CD4-positive, alpha-beta T cell treated with Interferon alpha-2 for 1 hour (primary cell): ENCODE measurements around the gene P2RX3.
"Not testable (repeated sequence)": the region's sequence is repeated elsewhere in the genome, so short reads cannot be mapped to it uniquely, and the experiment has no call there.

Experiments
- DNase-seq, 2 donors: peaks; one replicate each; pipeline ENCODE4 v3.0.0-alpha.2; 2020 to 2022

Gene P2RX3

DNA sequence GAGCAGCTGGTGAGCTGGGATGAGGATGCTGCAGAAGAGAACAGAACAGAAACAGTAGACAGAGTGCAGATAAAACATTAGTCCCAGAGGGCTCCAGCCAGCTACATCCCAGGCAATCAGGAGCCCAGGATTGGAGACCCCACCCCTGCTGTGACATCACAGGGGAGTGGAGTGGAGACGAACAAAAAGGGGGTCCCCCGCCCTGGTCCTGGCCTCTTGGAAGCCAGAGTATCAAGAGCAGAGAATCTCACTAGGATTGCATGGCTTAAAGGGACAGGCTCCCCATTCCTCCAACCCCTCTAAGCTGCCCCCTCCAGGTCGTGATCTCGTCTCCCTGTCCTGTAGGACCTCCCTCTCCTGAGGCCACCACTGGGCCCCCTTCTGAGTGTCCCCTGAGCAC, at the start of gene P2RX3:
P2RX3 (plus strand) TSS at position 211 of the 400 bp plus-strand sequence. CDS start 199 bp downstream, outside the sequence.
- no peak for DNase-seq

- DNase-seq: no peak
Observed at GRCh38 chr11:57288771-57289579, 49.2 kb upstream of the P2RX3 start.

- DNase-seq: no peak
Observed at GRCh38 chr11:57290288-57290687, 47.9 kb upstream of the P2RX3 start.

DNA sequence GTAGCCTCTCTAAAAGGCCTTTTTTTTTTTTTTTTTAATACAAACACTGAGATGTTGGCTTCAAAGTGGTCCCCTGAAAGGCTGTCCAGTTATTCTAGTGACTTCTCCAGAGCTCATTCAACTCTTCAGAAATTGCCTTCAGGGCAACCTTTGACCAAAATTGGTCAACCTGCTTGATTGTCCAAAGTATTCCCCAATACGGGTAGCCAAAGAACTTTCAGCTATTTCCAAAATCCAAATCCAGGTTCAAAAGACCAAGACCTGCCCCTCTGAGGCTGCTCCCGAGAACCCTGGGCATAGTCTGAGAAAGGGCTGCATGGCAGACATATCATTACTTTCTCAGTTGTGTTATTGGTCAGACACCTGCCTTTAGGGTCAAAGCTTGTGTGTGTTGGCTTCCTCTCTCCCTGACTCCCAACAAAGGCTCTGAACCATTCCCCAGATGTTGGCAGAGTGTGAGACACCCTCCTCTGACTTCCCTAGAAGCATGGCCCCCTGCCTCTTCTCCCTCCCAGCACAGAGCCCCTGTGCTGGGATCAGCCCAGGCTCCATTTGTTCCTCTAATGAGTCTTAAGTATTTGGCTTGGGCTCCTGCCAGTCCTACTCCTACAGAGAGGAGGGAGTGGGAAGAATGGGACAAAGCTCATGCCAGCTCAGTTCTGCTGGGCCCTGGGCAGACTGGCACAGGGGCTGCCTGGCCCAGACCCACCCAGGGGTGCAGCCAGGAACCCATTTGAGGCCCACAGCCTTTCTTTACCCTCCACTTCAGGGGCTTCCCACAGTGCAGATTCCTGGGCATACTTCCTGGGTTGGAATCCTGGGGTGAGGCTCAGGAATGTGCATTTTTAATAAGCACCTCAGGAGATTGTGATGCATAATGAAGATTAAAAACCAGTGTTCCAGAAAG, 43.7 kb upstream of the P2RX3 start:
- no peak for DNase-seq

DNA sequence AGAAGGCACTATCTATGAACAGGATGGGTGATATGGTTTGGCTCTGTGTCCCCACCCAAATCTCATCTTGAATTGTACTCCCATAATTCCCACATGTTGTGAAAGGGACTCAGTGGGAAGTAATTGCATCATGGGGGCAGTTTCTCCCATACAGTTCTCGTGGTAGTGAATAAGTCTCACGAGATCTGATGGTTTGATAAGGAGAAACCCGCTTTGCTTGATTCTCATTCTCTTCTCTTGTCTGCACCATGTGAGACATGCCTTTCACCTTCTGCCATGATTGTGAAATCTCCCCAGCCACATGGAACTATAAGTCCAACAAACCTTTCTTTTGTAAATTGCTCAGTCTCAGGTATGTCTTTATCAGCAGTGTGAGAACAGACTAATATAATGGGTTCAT, 41.9 kb upstream of the P2RX3 start:
- not testable (repeated sequence) for DNase-seq

DNA sequence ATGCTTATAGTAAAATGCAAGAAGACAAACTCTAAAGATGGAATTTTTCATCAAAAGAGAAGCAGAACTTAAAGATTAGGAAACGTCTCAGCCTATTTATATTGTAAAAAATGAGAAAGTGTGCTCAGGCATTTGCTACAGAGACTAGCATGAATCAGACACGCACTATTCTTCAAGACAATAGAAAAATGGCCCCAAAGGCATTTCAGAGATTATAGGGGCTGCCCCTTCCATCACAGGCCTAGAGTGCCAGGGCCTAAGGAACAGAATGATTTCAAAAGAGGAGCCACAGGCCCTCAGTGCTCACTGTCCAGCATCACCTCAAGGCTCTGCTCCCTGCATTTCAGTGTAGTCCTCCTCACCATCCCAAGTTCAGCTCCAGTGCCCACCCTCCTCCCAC, 40.9 kb upstream of the P2RX3 start:
- no peak for DNase-seq

GRCh38 chr11:57299150-57299737, 38.9 kb upstream of the P2RX3 start:
- DNase-seq: no peak

- DNase-seq: no peak
Observed at GRCh38 chr11:57300785-57301184, 37.4 kb upstream of the P2RX3 start.

DNA sequence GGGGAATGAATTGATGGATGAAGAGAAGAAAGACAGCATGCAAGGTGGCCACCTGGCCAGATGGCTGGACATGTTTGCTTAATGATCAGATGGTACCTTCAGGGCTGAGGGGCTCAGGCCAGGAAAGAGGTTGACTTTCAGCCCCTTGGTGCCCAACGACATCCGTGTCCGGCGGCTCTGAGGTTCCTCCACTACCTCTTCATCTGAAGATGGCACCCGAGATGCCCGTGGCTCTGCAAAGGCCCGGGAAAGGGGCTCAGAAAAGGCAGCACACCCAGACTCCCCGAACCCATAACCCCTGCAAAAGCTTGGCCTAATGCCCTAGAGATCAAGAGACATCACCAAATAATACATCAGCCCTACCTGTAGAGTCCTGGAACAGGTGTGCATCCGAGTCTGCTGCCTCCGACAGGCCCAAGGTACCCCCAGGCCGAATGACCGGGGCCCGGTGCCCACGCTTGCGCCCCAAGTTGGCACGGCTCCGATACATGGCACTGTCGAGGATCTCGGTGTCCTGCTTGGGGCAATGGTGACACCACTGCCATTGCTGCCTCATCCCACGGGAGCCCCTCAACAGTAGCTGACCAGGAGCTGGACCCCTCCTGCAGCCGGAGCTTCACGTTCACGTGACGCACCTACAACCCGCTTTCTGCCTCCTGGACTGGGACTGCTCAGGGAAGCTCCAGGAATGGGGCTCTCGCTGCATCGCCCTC, 36.3 kb upstream of the P2RX3 start:
- no peak for DNase-seq

GRCh38 chr11:57302489-57302888, 35.7 kb upstream of the P2RX3 start:
- no peak for DNase-seq

DNA sequence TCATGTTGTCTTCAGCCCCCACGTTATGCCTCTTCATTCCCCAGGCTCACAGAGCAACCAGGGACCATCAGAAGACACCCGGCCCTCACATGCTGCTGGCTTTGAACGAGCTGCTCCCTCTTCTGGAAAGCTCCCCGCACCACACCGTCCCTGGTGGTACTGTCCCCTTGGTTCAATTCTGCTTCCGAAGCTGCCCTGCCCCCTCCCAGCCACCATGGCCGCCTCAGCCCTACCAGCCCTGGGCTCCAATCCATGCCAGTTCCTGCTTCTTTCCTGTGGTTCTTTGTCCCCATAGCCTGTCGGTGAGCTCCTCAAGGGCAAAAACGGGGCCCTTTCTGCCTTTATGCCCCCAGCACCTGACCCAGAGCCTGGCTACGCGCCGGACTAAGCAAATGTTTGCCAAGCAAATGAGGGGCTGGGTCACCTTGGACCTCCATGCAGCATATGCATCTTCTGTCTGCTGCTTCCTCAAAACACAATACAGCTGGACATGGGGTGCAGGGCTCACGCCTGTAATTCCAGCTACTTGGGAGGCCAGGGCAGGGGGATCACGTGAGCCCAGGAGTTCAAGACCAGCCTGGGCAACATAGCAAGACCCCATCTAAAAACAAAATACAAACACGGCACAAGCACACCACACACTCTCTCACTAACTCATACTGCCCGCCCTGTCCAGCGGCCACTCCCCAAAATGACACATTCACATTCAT, 34.7 kb upstream of the P2RX3 start:
- DNase-seq: no peak

DNA sequence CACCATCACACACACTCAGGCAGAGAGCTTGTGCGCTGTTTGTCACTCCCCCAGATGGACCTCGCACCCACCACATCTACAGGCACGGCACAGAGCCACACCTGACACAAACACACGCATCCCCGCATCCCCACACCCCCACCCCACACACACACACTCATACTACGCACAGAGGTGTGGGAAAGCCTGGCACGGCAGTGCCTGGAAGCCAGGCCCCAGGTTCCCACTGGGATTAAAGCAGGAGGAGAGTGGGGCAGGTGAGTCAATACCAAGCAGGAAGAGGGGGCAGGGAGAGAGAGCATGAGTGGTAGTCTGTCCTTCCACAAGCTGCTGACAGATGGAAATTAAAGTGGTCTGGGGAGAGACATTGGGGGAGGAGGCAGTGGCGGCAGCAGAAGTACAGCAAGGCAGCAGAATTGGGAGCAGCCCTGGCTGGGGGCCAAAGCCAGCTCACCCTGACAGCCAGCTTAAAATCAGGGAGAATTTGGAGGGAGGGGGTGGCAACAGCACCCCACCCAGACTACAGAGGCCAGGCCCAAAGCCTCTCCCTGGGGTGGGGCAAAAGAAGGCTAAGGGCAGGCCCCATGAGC, 34.1 kb upstream of the P2RX3 start:
- no peak for DNase-seq

- DNase-seq: no peak
Observed at GRCh38 chr11:57305523-57305922, 32.6 kb upstream of the P2RX3 start.

- DNase-seq: no peak
Observed at GRCh38 chr11:57306161-57306876, 31.8 kb upstream of the P2RX3 start.

DNA sequence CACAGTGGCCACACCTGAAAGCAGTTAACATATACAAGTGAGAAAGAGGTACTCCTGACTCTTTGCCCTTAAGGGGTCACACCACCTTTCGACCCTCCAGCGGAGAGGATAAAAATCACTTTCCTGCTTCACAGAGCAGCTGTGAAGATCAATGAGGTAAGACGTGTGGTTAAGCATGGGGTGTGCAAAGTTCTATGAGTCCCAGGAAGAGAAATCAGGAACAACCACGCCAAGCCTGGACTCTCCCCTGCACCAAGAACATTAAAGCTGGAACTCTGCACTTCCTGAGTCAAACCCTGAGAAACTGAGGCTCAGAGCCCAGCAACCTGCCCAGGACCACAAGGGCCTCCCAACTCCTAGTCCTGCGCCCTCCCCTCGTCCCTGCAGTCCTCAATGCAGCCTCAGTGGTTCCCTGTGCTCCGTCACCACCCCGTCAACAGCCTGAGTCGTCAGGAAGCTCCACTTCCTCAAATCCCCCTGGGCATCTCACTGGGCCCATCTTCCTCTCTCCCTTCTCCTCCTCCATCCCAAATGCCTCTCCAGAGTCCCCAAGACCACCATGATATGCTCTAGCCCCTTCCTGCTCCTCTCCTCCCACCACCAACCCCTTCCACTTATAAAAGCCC, 31.1 kb upstream of the P2RX3 start:
- no peak for DNase-seq

GRCh38 chr11:57307666-57308270, 30.4 kb upstream of the P2RX3 start:
- DNase-seq: no peak

- DNase-seq: no peak
Observed at GRCh38 chr11:57308426-57309060, 29.6 kb upstream of the P2RX3 start.

- DNase-seq: no peak
Observed at GRCh38 chr11:57309106-57310059, 28.8 kb upstream of the P2RX3 start.
